Glutamatergic neuron (in vitro differentiated cells): ENCODE measurements around the gene RAB13. TPM values are rescaled to one million over a fixed set of nuclear protein-coding genes. Genes with fewer than 3 reads are reported as not detected.

Source experiments
- DNase-seq: peaks from one replicate; pipeline ENCODE4 v3.0.0; 2022
- H3K27ac Mint-ChIP-seq: one replicate; pipeline ENCODE4 v1.8.0; 2020; ENCODE audit warnings: mild to moderate bottlenecking, mixed read lengths, inconsistent platforms; ENCODE audit not compliant: unreplicated experiment
- H3K27me3 Mint-ChIP-seq: one replicate; pipeline ENCODE4 v1.8.0; 2020; ENCODE audit warnings: mild to moderate bottlenecking, moderate library complexity, mixed read lengths, inconsistent platforms; ENCODE audit not compliant: unreplicated experiment
- H3K36me3 Mint-ChIP-seq: one replicate; pipeline ENCODE4 v1.8.0; 2020; ENCODE audit warnings: mild to moderate bottlenecking, mixed read lengths, inconsistent platforms; ENCODE audit not compliant: unreplicated experiment
- H3K4me1 Mint-ChIP-seq: one replicate; pipeline ENCODE4 v1.8.0; 2020; ENCODE audit warnings: mild to moderate bottlenecking, low read depth, mixed read lengths, inconsistent platforms; ENCODE audit not compliant: unreplicated experiment
- H3K4me3 Mint-ChIP-seq: one replicate; pipeline ENCODE4 v1.8.0; 2020; ENCODE audit warnings: mild to moderate bottlenecking, mixed read lengths, inconsistent platforms; ENCODE audit not compliant: unreplicated experiment
- H3K9me3 Mint-ChIP-seq: one replicate; pipeline ENCODE4 v1.8.0; 2020; ENCODE audit warnings: mild to moderate bottlenecking, moderate library complexity, mixed read lengths, inconsistent platforms; ENCODE audit not compliant: unreplicated experiment
- total RNA-seq: library from RNA; stranded (reverse); fragmentation: NEBNext Ultra II Directional; extraction: Animal tissue kit (Norgen Biotek cat#: 25700); gene quantifications from one replicate; pipeline ENCODE4 v1.2.1, GENCODE V29; 2021; ENCODE audit not compliant: unreplicated experiment
- TF ChIP-seq, protein P1 (sequence below): fragments of 200-600 bp; sonication (generic); IDR thresholded peaks from one replicate; pipeline ENCODE4 v1.5.0; 2021; ENCODE audit not compliant: partially characterized antibody, unreplicated experiment

The RAB13 gene
- total RNA-seq, 1 donor from 2014 or later, result 29.9 TPM

DNA sequence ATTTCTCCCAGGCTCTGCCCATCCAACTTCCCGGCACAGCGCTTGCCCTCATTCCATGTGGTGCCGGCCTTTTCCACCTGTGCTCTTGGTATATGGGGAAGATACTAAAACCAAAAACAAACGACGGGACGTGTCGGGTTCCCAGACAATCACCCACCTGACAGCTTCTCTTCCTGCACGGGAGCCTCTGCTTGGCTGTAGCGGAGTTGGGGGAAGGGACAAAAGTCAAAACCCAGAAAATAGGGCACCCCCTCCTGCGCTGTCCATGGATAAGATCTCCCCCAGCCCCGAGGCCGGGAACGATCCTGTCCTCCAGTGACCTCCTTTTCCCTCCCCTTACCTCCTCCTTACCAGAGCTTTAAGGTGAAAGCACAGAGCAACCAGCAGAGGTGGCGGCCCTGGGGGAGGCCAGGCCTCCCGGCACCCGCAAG is 9.3 kb downstream of the RAB13 start:
- H3K27me3 Mint-ChIP-seq, result peaks cover 5% of the 10 kb centered on the region
- TF ChIP-seq, protein P1, sequence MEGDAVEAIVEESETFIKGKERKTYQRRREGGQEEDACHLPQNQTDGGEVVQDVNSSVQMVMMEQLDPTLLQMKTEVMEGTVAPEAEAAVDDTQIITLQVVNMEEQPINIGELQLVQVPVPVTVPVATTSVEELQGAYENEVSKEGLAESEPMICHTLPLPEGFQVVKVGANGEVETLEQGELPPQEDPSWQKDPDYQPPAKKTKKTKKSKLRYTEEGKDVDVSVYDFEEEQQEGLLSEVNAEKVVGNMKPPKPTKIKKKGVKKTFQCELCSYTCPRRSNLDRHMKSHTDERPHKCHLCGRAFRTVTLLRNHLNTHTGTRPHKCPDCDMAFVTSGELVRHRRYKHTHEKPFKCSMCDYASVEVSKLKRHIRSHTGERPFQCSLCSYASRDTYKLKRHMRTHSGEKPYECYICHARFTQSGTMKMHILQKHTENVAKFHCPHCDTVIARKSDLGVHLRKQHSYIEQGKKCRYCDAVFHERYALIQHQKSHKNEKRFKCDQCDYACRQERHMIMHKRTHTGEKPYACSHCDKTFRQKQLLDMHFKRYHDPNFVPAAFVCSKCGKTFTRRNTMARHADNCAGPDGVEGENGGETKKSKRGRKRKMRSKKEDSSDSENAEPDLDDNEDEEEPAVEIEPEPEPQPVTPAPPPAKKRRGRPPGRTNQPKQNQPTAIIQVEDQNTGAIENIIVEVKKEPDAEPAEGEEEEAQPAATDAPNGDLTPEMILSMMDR, result no peak

DNA sequence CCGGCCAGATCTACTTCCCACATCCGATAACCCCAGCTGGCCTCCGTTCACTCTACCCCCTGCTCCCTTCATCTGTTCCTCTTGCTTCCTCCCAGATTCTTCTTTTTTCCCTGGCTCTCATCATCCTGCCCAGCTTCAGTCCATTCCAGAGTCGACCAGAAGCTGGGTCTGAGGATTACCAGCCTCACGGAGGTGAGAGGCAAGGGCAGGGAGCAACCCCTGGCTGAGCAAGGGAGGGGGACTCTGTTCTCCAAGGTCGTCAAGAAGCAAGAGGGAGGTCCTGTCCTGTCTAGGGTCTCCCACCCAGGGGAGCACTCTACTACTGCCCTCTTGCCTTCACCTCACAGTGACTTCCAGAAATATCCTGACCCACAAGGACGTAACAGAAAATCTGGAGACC is 12.6 kb downstream of the RAB13 start:
- H3K4me1 Mint-ChIP-seq, result peaks cover 1% of the 10 kb centered on the region
- TF ChIP-seq, protein P1, result no peak
- H3K36me3 Mint-ChIP-seq, result no peaks in the 10 kb centered on the region
- no peaks in the 10 kb centered on the region for H3K9me3 Mint-ChIP-seq
- no peak for DNase-seq
- no peak overlapping the region for H3K27ac Mint-ChIP-seq
- peaks cover 5% of the 10 kb centered on the region for H3K27me3 Mint-ChIP-seq
- no peak overlapping the region for H3K4me3 Mint-ChIP-seq

More for the DNA sequence above, 9.3 kb downstream of the RAB13 start:
- no peak for DNase-seq
- peak overlapping the region; percentile 86 for H3K4me3 Mint-ChIP-seq
- no peaks in the 10 kb centered on the region for H3K4me1 Mint-ChIP-seq
- no peaks in the 10 kb centered on the region for H3K9me3 Mint-ChIP-seq
- peak overlapping the region; percentile 86 for H3K27ac Mint-ChIP-seq
- no peaks in the 10 kb centered on the region for H3K36me3 Mint-ChIP-seq

DNA sequence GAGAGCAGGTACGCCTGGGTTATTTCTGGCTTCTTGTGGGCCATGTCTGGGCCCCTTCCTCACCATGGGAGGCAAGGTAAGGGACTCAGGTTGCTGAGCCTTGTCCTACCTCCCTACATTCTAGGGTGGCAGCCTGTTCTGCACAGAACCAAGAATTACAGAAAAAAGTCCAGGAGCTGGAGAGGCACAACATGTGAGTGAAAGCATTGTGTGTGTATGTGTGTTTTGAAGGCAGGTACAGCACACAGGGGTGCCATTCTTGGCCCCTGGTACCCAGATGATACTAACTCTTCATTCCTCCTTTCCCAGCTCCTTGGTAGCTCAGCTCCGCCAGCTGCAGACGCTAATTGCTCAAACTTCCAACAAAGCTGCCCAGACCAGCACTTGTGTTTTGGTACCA is 13.1 kb downstream of the RAB13 start:
- TF ChIP-seq, protein P1, result no peak
- Mint-ChIP-seq H3K4me3 (no peak overlapping the region), H3K36me3 (no peaks in the 10 kb centered on the region), H3K27me3 (peaks cover 4% of the 10 kb centered on the region), H3K9me3 (no peaks in the 10 kb centered on the region), H3K27ac (no peak overlapping the region), H3K4me1 (peaks cover 5% of the 10 kb centered on the region)
- DNase-seq, result no peak

DNA sequence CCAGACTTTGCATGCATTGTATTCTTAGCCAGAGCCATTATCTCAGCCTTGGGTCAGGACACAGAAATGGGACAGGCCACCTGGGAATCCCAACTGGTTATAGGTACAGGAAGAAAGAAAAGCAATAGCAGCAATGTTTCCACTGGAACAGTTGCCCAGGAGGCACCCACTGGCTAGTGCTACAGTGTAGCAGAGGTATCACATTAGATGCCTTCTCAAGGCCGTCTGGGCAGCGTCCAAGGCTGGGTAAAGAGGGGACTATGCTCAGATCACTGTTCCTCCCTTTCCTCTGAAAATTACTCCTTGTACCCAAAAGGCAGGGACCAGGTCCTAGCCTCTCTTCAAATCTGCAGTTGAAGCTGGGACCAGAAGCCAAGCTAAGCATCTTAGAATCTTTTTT is 15.8 kb downstream of the RAB13 start:
- Mint-ChIP-seq H3K27me3 (peaks cover 13% of the 10 kb centered on the region), H3K4me3 (no peak overlapping the region)

DNA sequence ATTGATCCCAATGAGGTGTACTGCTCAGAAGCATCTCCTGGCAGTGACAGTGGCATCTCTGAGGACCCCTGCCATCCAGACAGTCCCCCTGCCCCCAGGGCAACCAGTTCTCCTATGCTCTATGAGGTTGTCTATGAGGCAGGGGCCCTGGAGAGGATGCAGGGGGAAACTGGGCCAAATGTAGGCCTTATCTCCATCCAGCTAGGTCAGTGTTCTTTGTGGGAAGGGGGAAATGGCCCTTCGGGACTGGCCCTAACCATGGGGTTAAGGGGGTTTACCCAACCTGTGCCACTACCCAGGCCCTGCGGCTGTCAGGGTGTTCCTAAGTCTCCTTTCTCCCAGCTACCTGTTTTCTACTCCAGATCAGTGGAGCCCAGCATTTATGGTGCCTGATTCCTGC is 17.2 kb downstream of the RAB13 start:
- TF ChIP-seq, protein P1, result no peak

More for the DNA sequence above, 15.8 kb downstream of the RAB13 start:
- H3K27ac Mint-ChIP-seq, result no peak overlapping the region
- H3K36me3 Mint-ChIP-seq, result no peaks in the 10 kb centered on the region
- H3K9me3 Mint-ChIP-seq, result peaks cover 9% of the 10 kb centered on the region
- TF ChIP-seq, protein P1, result no peak
- no peak for DNase-seq
- H3K4me1 Mint-ChIP-seq, result peaks cover 15% of the 10 kb centered on the region

More for the DNA sequence above, 17.2 kb downstream of the RAB13 start:
- Mint-ChIP-seq H3K9me3 (peaks cover 9% of the 10 kb centered on the region), H3K27me3 (peaks cover 13% of the 10 kb centered on the region), H3K4me3 (peak overlapping the region; percentile 97), H3K4me1 (peaks cover 15% of the 10 kb centered on the region), H3K36me3 (no peaks in the 10 kb centered on the region), H3K27ac (no peak overlapping the region)
- DNase-seq, result no peak
